ENCODE data around the gene LNX1. TPM values are rescaled to one million over a fixed set of nuclear protein-coding genes. Genes with fewer than 3 reads are reported as not detected.
A peak's percentile ranks its signal among the peaks of the same experiment; 100 is the strongest.

Gene LNX1
- total and polyA plus RNA-seq, 2 donors (not counting 1 experiment from before 2014, with no cell fraction given): 0.48 to 1.3 TPM

DNA sequence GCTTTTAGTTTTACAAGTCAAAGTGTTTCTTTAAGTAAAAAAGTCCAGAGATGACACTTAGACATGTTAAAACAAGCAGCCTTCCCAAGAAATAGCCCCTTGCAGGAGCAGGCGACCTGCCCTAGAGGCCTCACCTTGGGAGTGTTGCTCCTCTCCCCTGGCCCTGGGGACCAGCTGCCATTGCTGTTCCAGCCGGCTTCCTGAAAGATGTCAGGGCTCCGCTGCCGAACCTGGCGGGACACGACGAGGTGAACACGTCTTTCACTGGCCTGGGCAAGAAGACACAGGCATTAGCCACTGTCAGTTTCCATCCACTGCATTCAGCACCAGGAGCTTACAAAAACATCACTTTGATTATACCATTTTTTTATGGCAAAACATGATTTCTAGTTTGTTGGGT is 109.7 kb downstream of the LNX1 start:
- Histone ChIP-seq H3K4me2 (ENCODE audit: extremely low read depth, insufficient read depth, low read length) (no peak overlapping the region), H4K20me1 (ENCODE audit: control insufficient read depth, extremely low read depth, insufficient read depth, low read length) (no peaks in the 10 kb centered on the region), H3K27me3 (ENCODE audit: control insufficient read depth, insufficient read depth, low read length) (no peaks in the 10 kb centered on the region), H3K36me3 (ENCODE audit: control insufficient read depth, insufficient read depth, low read length) (no peaks in the 10 kb centered on the region), H3K79me2 (ENCODE audit: control insufficient read depth, insufficient read depth, low read length) (no peaks in the 10 kb centered on the region), H3K4me1 (ENCODE audit: control insufficient read depth, extremely low read depth, insufficient read depth, low read length) (peaks cover 13% of the 10 kb centered on the region), H3K9me3 (ENCODE audit: control insufficient read depth, insufficient read depth, low read depth, low read length) (no peaks in the 10 kb centered on the region), H3K9ac (ENCODE audit: insufficient read depth, low read length) (no peak overlapping the region), H2AFZ (ENCODE audit: low read length) (no peak overlapping the region), H3K27ac (ENCODE audit: insufficient read depth, low read length) (no peak overlapping the region), H3K4me3 (replicated peaks in 1 of 4; ENCODE audit: control extremely low read depth in 1 of 4, insufficient read depth in 1 of 4, low read depth in 3 of 4, low read length in 4 of 4) (no peak overlapping the region)
- no peak for DNase-seq (ENCODE audit: low read depth in 2 of 2)
- TF ChIP-seq, protein P1, sequence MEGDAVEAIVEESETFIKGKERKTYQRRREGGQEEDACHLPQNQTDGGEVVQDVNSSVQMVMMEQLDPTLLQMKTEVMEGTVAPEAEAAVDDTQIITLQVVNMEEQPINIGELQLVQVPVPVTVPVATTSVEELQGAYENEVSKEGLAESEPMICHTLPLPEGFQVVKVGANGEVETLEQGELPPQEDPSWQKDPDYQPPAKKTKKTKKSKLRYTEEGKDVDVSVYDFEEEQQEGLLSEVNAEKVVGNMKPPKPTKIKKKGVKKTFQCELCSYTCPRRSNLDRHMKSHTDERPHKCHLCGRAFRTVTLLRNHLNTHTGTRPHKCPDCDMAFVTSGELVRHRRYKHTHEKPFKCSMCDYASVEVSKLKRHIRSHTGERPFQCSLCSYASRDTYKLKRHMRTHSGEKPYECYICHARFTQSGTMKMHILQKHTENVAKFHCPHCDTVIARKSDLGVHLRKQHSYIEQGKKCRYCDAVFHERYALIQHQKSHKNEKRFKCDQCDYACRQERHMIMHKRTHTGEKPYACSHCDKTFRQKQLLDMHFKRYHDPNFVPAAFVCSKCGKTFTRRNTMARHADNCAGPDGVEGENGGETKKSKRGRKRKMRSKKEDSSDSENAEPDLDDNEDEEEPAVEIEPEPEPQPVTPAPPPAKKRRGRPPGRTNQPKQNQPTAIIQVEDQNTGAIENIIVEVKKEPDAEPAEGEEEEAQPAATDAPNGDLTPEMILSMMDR (conservative IDR thresholded peaks at IDR 0.05 in 1 of 2, IDR thresholded peaks at IDR 0.05 in 1 of 2; ENCODE audit: low read depth in 1 of 2, low read length in 2 of 2): no peak
- TF ChIP-seq EZH2 (IDR thresholded peaks at IDR 0.05; ENCODE audit: low read length, missing control alignments): no peak

DNA sequence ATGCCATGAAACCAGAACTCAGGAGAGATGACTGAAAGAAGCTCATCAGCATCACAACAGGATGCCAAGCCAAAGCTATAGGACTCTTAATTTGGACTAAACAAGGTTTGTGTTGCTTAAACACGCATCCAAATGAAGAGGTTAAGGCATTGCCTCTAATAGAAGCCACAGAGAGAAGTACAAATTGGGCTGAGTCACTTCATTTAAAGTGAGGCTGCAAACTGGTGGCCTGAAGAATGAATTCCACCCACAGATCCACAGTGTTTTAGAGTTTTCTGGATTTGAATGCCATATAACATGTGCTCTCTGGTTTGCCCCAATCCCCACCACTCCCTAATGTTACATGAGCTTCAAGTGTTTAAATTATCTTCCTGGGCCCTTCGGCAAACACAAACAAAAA is 110.4 kb downstream of the LNX1 start:
- TF ChIP-seq, protein P1 (conservative IDR thresholded peaks at IDR 0.05 in 1 of 2, IDR thresholded peaks at IDR 0.05 in 1 of 2; ENCODE audit: low read depth in 1 of 2, low read length in 2 of 2): no peak
- no peak for TF ChIP-seq EZH2 (IDR thresholded peaks at IDR 0.05; ENCODE audit: low read length, missing control alignments)
- no peak overlapping the region for H3K27ac ChIP-seq (ENCODE audit: insufficient read depth, low read length)

DNA sequence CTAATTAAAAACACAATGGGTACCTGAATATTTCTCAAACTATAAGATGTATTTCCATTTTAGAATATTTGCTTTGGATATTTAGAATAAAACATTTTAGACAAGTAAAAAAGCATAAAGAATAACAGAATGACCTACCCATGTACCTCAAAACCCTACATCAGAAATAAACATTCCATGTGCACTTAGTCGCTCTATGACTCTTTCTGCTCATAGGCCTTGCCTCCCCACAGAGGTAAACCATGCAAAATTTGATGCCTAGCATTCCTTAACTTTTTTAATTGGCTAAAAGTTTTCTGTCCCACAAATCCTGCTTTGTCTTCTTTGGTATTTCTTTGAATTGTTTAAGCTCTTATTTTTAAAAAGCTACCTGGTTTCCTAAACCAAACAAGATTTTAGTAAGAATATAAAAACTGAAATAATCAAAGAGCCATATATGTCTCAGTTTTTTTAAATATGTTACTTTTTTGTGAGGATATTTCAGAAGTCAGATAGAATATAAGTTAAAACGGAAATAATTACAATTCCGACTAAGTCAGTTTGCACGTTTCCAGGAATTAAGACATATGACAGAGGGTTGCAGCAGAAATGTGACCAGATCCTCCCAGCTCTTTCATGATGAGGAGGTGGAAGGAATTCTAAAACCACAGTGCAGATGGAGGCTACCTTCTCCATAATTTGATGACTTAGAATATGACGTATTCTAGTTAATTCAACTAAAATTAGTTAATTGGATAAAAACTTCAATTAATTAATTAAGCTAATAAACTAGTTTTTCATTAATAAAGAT is 111.4 kb downstream of the LNX1 start:
- H3K27me3 ChIP-seq (ENCODE audit: control insufficient read depth, insufficient read depth, low read length): no peaks in the 10 kb centered on the region
- H3K36me3 ChIP-seq (ENCODE audit: control insufficient read depth, insufficient read depth, low read length): no peaks in the 10 kb centered on the region
- no peak overlapping the region for H3K4me3 ChIP-seq (replicated peaks in 1 of 4; ENCODE audit: control extremely low read depth in 1 of 4, insufficient read depth in 1 of 4, low read depth in 3 of 4, low read length in 4 of 4)
- no peaks in the 10 kb centered on the region for H3K79me2 ChIP-seq (ENCODE audit: control insufficient read depth, insufficient read depth, low read length)
- no peak overlapping the region for H2AFZ ChIP-seq (ENCODE audit: low read length)
- H3K4me2 ChIP-seq (ENCODE audit: extremely low read depth, insufficient read depth, low read length): no peak overlapping the region
- peaks cover 20% of the 10 kb centered on the region for H3K4me1 ChIP-seq (ENCODE audit: control insufficient read depth, extremely low read depth, insufficient read depth, low read length)
- no peak for TF ChIP-seq EZH2 (IDR thresholded peaks at IDR 0.05; ENCODE audit: low read length, missing control alignments)
- TF ChIP-seq, protein P1 (conservative IDR thresholded peaks at IDR 0.05 in 1 of 2, IDR thresholded peaks at IDR 0.05 in 1 of 2; ENCODE audit: low read depth in 1 of 2, low read length in 2 of 2): no peak
- H3K9ac ChIP-seq (ENCODE audit: insufficient read depth, low read length): no peak overlapping the region
- H3K27ac ChIP-seq (ENCODE audit: insufficient read depth, low read length): peak overlapping the region; percentile 46
- peak in 1 of 2 donors; percentile 88 for DNase-seq (ENCODE audit: low read depth in 2 of 2)
- H3K9me3 ChIP-seq (ENCODE audit: control insufficient read depth, insufficient read depth, low read depth, low read length): no peaks in the 10 kb centered on the region
- no peaks in the 10 kb centered on the region for H4K20me1 ChIP-seq (ENCODE audit: control insufficient read depth, extremely low read depth, insufficient read depth, low read length)

More for the DNA sequence above, 110.4 kb downstream of the LNX1 start:
- Histone ChIP-seq H3K36me3 (ENCODE audit: control insufficient read depth, insufficient read depth, low read length) (no peaks in the 10 kb centered on the region), H3K4me3 (replicated peaks in 1 of 4; ENCODE audit: control extremely low read depth in 1 of 4, insufficient read depth in 1 of 4, low read depth in 3 of 4, low read length in 4 of 4) (no peak overlapping the region), H3K4me2 (ENCODE audit: extremely low read depth, insufficient read depth, low read length) (no peak overlapping the region), H3K9me3 (ENCODE audit: control insufficient read depth, insufficient read depth, low read depth, low read length) (no peaks in the 10 kb centered on the region), H3K79me2 (ENCODE audit: control insufficient read depth, insufficient read depth, low read length) (no peaks in the 10 kb centered on the region), H2AFZ (ENCODE audit: low read length) (no peak overlapping the region), H3K4me1 (ENCODE audit: control insufficient read depth, extremely low read depth, insufficient read depth, low read length) (peaks cover 16% of the 10 kb centered on the region), H4K20me1 (ENCODE audit: control insufficient read depth, extremely low read depth, insufficient read depth, low read length) (no peaks in the 10 kb centered on the region), H3K9ac (ENCODE audit: insufficient read depth, low read length) (no peak overlapping the region), H3K27me3 (ENCODE audit: control insufficient read depth, insufficient read depth, low read length) (no peaks in the 10 kb centered on the region)
- peak in 1 of 2 donors; percentile 44 for DNase-seq (ENCODE audit: low read depth in 2 of 2)

All from fibroblast of lung (primary cell).